ENCODE data around the gene TRMT112.

TRMT112 gene

GRCh38 chr11:64317325-64317960 is at the start of gene TRMT112:
TSS of gene TRMT112 (minus strand) at chr11:64317559. CDS start at chr11:64317526, 33 bp downstream.
- TF ChIP-seq EGR1 (IDR thresholded peaks at IDR 0.05) (0 out of 2 replicates have a peak, but pooled peaks have one; percentile 5), REST (IDR thresholded peaks at IDR 0.05; ENCODE audit: low read depth) (no peak), NFIC (IDR thresholded peaks at IDR 0.05) (no peak), RAD21 (IDR thresholded peaks at IDR 0.05; ENCODE audit: low read depth) (no peak), YY1 (IDR thresholded peaks at IDR 0.05; ENCODE audit: low read depth) (peak; percentile 69; the same call in 1 of the 2 replicates), TCF12 (IDR thresholded peaks at IDR 0.05; ENCODE audit: low read depth) (no peak), USF1 (IDR thresholded peaks at IDR 0.05) (peak; percentile 89), MAX (IDR thresholded peaks at IDR 0.05) (peak; percentile 56; the same call in 1 of the 2 replicates), FOXM1 (IDR thresholded peaks at IDR 0.05; ENCODE audit: borderline replicate concordance, low read depth) (no peak), TEAD4 (IDR thresholded peaks at IDR 0.05) (peak; percentile 58), ZBTB7A (IDR thresholded peaks at IDR 0.05; ENCODE audit: low read depth) (0 out of 2 replicates have a peak, but pooled peaks have one; percentile 58), CEBPB (IDR thresholded peaks at IDR 0.05) (no peak), TAF1 (IDR thresholded peaks at IDR 0.05; ENCODE audit: low read depth) (peak; percentile 88), EP300 (IDR thresholded peaks at IDR 0.05; ENCODE audit: borderline replicate concordance) (peak; percentile 4; the same call in 1 of the 2 replicates), CREB1 (IDR thresholded peaks at IDR 0.05; ENCODE audit: low read depth) (peak; percentile 82)

GRCh38 chr11:64366751-64367150 is 49.4 kb upstream of the TRMT112 start:
- TF ChIP-seq CREB1 (IDR thresholded peaks at IDR 0.05; ENCODE audit: low read depth) (no peak), MAX (IDR thresholded peaks at IDR 0.05) (no peak), ZBTB7A (IDR thresholded peaks at IDR 0.05; ENCODE audit: low read depth) (no peak), CEBPB (IDR thresholded peaks at IDR 0.05) (no peak), YY1 (IDR thresholded peaks at IDR 0.05; ENCODE audit: low read depth) (no peak), TCF12 (IDR thresholded peaks at IDR 0.05; ENCODE audit: low read depth) (no peak), TEAD4 (IDR thresholded peaks at IDR 0.05) (no peak), NFIC (IDR thresholded peaks at IDR 0.05) (no peak), EP300 (IDR thresholded peaks at IDR 0.05; ENCODE audit: borderline replicate concordance) (no peak), EGR1 (IDR thresholded peaks at IDR 0.05) (no peak), RAD21 (IDR thresholded peaks at IDR 0.05; ENCODE audit: low read depth) (no peak), FOXM1 (IDR thresholded peaks at IDR 0.05; ENCODE audit: borderline replicate concordance, low read depth) (no peak), USF1 (IDR thresholded peaks at IDR 0.05) (no peak), REST (IDR thresholded peaks at IDR 0.05; ENCODE audit: low read depth) (no peak), TAF1 (IDR thresholded peaks at IDR 0.05; ENCODE audit: low read depth) (no peak)

GRCh38 chr11:64364911-64365310 is 47.6 kb upstream of the TRMT112 start:
- TF ChIP-seq NFIC (IDR thresholded peaks at IDR 0.05) (no peak), MAX (IDR thresholded peaks at IDR 0.05) (no peak), ZBTB7A (IDR thresholded peaks at IDR 0.05; ENCODE audit: low read depth) (no peak), TCF12 (IDR thresholded peaks at IDR 0.05; ENCODE audit: low read depth) (no peak), TAF1 (IDR thresholded peaks at IDR 0.05; ENCODE audit: low read depth) (no peak), YY1 (IDR thresholded peaks at IDR 0.05; ENCODE audit: low read depth) (no peak), USF1 (IDR thresholded peaks at IDR 0.05) (no peak), FOXM1 (IDR thresholded peaks at IDR 0.05; ENCODE audit: borderline replicate concordance, low read depth) (no peak), REST (IDR thresholded peaks at IDR 0.05; ENCODE audit: low read depth) (no peak), RAD21 (IDR thresholded peaks at IDR 0.05; ENCODE audit: low read depth) (no peak), CREB1 (IDR thresholded peaks at IDR 0.05; ENCODE audit: low read depth) (no peak), EGR1 (IDR thresholded peaks at IDR 0.05) (no peak), CEBPB (IDR thresholded peaks at IDR 0.05) (no peak), TEAD4 (IDR thresholded peaks at IDR 0.05) (no peak), EP300 (IDR thresholded peaks at IDR 0.05; ENCODE audit: borderline replicate concordance) (no peak)

All from Ishikawa (cell line).